Measurements from ENCODE around the gene EEF1AKMT3. TPM values are rescaled to one million over a fixed set of nuclear protein-coding genes. Genes with fewer than 3 reads are reported as not detected.
A peak's percentile ranks its signal among the peaks of the same experiment; 100 is the strongest.
"Not testable (repeated sequence)": the region's sequence is repeated elsewhere in the genome, so short reads cannot be mapped to it uniquely, and the experiment has no call there.

Gene EEF1AKMT3
- total and polyA plus RNA-seq, 4 donors: 3.6 to 11.5 (median 5.9) TPM

DNA sequence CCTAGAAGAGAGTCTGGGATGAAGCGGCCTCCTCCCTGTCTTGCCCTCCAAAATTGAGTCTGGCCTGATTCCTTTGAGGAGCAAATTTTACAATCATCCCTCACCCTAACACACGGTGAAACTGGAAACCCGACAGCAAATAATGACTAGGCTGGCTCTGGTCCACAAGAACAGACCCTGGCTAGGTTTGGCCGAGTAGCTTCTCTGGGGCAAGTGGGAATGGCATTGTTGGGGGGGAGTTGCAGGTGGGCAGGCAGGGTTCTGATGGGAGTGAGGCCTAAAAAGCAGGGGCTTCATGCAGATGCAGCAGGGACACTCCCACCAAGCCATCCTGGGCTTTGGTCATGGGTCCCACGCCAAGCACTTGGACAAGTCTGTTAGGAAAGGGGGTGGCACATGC lies 48.6 kb downstream of the EEF1AKMT3 start:
- DNase-seq; ATAC-seq (ENCODE audit: insufficient read depth, low FRiP score); H3K9me3 ChIP-seq (ENCODE audit: control insufficient read depth in 4 of 4, insufficient read depth in 3 of 4, low read length in 3 of 4); H3K4me3 ChIP-seq; H3K9ac ChIP-seq (ENCODE audit: insufficient read depth in 1 of 2, low read length in 2 of 2); H3K27me3 ChIP-seq (ENCODE audit: control insufficient read depth in 3 of 3, insufficient read depth in 3 of 3, low read length in 2 of 3); H3K27ac ChIP-seq (ENCODE audit: low read depth in 1 of 2, low read length in 1 of 2): not testable (repeated sequence)
- Histone ChIP-seq H3K4me1 (ENCODE audit: control insufficient read depth in 5 of 5, insufficient read depth in 5 of 5, low read length in 5 of 5) (peaks cover 0 to 12% (median 5%) of the 10 kb centered on the region in 5 donors), H3K36me3 (ENCODE audit: control insufficient read depth in 4 of 4, insufficient read depth in 4 of 4, low read length in 4 of 4) (peaks cover 17 to 66% (median 54%) of the 10 kb centered on the region in 4 donors)
- 90% methylated on average over 5 of the region's 5 CpGs for WGBS, 2 donors

DNA sequence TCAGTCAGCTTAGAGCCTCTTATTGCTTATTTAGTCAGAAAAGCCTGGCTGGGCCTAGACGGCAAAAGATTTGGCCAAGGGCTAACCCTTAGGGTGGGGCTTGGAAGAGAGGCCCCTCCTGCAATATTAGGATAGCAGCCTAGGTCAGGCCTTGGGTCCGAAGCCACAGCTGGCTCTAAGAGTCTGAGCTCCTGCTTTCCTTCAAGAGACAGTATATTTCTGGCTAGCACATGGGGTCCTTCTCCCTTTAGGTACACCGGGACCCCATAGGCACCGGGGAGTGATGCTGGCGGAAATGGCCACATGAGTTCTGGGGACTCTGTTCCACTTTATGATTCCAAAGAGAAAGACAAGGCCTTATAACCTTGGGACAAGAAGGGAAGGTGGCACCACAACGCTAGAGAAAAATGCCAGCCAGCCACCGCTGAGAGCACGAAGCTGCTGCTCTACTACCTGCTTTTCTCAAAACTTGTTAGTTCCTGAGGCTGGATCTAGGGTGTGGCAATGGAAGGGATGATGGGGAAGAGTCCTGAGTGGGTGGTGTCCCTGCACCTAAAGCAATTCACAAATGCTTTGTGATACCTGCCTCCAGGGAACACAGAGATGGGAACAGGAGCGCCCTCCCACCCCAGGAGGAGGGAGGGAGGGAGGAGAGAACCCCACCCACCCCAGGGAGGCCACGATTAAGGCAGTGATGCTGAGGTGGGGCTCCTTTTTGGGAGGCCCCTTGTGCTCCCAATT lies 49.2 kb downstream of the EEF1AKMT3 start:
- H3K9ac ChIP-seq (ENCODE audit: insufficient read depth in 1 of 2, low read length in 2 of 2): no peak overlapping the region
- H3K27me3 ChIP-seq (ENCODE audit: control insufficient read depth in 3 of 3, insufficient read depth in 3 of 3, low read length in 2 of 3): no peaks in the 10 kb centered on the region
- no peak overlapping the region for H3K4me3 ChIP-seq
- peak overlapping the region in 1 of 2 donors; percentile 52 for H3K27ac ChIP-seq (ENCODE audit: low read depth in 1 of 2, low read length in 1 of 2)
- TF ChIP-seq, protein P1, sequence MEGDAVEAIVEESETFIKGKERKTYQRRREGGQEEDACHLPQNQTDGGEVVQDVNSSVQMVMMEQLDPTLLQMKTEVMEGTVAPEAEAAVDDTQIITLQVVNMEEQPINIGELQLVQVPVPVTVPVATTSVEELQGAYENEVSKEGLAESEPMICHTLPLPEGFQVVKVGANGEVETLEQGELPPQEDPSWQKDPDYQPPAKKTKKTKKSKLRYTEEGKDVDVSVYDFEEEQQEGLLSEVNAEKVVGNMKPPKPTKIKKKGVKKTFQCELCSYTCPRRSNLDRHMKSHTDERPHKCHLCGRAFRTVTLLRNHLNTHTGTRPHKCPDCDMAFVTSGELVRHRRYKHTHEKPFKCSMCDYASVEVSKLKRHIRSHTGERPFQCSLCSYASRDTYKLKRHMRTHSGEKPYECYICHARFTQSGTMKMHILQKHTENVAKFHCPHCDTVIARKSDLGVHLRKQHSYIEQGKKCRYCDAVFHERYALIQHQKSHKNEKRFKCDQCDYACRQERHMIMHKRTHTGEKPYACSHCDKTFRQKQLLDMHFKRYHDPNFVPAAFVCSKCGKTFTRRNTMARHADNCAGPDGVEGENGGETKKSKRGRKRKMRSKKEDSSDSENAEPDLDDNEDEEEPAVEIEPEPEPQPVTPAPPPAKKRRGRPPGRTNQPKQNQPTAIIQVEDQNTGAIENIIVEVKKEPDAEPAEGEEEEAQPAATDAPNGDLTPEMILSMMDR (IDR thresholded peaks at IDR 0.05; ENCODE audit: control extremely low read depth, extremely low read depth): no peak
- H3K36me3 ChIP-seq (ENCODE audit: control insufficient read depth in 4 of 4, insufficient read depth in 4 of 4, low read length in 4 of 4): peaks cover 20 to 72% (median 60%) of the 10 kb centered on the region in 4 donors
- WGBS, 2 donors: 84 to 91% methylated on average over 10 of the region's 10 CpGs
- H3K9me3 ChIP-seq (ENCODE audit: control insufficient read depth in 4 of 4, insufficient read depth in 3 of 4, low read length in 3 of 4): no peaks in the 10 kb centered on the region
- ATAC-seq (ENCODE audit: insufficient read depth, low FRiP score) (no peak), DNase-seq (no peak)
- peaks cover 0 to 11% (median 4%) of the 10 kb centered on the region in 5 donors for H3K4me1 ChIP-seq (ENCODE audit: control insufficient read depth in 5 of 5, insufficient read depth in 5 of 5, low read length in 5 of 5)

DNA sequence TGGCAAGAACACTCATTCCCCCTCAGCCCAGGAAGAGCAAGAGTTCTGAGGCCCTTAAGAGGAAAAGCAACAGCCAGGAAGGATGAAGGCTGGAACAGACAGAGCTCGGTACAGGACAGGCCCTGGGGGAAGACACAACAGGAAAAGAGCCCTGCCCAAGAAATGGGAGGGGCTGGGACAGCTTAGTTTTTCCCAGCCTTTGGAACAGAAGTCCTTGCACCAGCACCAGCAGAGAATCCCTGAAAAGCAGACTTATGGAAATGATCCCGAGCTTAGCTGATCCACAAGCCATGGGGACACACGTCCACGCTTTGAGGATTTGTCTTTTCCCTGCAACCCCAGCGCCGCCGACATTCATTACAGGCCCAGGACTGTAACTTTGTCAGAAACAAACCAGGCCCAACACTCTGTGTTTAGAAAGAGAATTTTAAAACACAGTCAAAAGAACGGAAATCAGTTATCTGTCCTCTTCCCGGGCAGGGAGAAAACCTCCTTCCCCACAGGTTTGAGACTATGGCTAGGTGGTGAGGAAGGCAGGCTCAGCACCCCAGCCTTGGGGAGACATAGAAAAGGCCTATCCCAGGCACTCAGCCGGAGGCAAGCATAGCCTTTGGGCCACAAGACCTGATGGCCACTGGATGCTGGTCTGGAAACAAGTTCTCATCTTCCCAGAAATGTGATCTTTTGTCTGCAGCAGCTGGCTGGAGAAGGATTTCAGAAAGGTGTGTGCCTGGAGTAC lies 50.1 kb downstream of the EEF1AKMT3 start:
- no peak for DNase-seq
- WGBS, 2 donors: 80 to 84% methylated on average over 10 of the region's 10 CpGs
- Histone ChIP-seq H3K4me1 (ENCODE audit: control insufficient read depth in 5 of 5, insufficient read depth in 5 of 5, low read length in 5 of 5) (peaks cover 0 to 11% (median 2%) of the 10 kb centered on the region in 5 donors), H3K9ac (ENCODE audit: insufficient read depth in 1 of 2, low read length in 2 of 2) (no peak overlapping the region), H3K4me3 (no peak overlapping the region), H3K36me3 (ENCODE audit: control insufficient read depth in 4 of 4, insufficient read depth in 4 of 4, low read length in 4 of 4) (peaks cover 24 to 81% (median 69%) of the 10 kb centered on the region in 4 donors), H3K27ac (ENCODE audit: low read depth in 1 of 2, low read length in 1 of 2) (peak overlapping the region; percentile 25 to 59), H3K9me3 (ENCODE audit: control insufficient read depth in 4 of 4, insufficient read depth in 3 of 4, low read length in 3 of 4) (no peaks in the 10 kb centered on the region), H3K27me3 (ENCODE audit: control insufficient read depth in 3 of 3, insufficient read depth in 3 of 3, low read length in 2 of 3) (no peaks in the 10 kb centered on the region)
- TF ChIP-seq, protein P1 (IDR thresholded peaks at IDR 0.05; ENCODE audit: control extremely low read depth, extremely low read depth): no peak
- no peak for ATAC-seq (ENCODE audit: insufficient read depth, low FRiP score)

Measured in lung (tissue), 12 donors.